ENCODE data around the gene ZNF648. TPM values are rescaled to one million over a fixed set of nuclear protein-coding genes. Genes with fewer than 3 reads are reported as not detected.

ZNF648 gene
- total RNA-seq (ENCODE audit: low replicate concordance): 1.5 and 2.0 TPM in 2 replicates

GRCh38 chr1:182061594-182061993 is at the start of gene ZNF648:
ZNF648 (minus strand) TSS chr1:182061712; CDS start chr1:182058010, 3,702 bp downstream.
- Mint-ChIP-seq H3K9me3 (peaks cover 4% of the 10 kb centered on the region), H3K4me3 (peak within 1 kb of the TSS; percentile 38), H3K27me3 (ENCODE audit: insufficient read depth, low read depth) (peaks cover 15% of the 10 kb centered on the region), H3K4me1 (peaks cover 23% of the 10 kb centered on the region), H3K36me3 (no peaks in the 10 kb centered on the region), H3K27ac (peak within 1 kb of the TSS; percentile 78)
- H4K20me1 ChIP-seq (ENCODE audit: low read depth): no peaks in the 10 kb centered on the region
- no peaks in the 10 kb centered on the region for H3K9me3 ChIP-seq (ENCODE audit: low read depth)
- DNase-seq (ENCODE audit: low spot score): peak; percentile 30
- H3K27me3 ChIP-seq: no peaks in the 10 kb centered on the region
- H3K4me2 ChIP-seq: peak within 1 kb of the TSS; percentile 55
- H3K9ac ChIP-seq: no peak within 1 kb of the TSS
- H3K79me2 ChIP-seq (ENCODE audit: low read depth): no peaks in the 10 kb centered on the region
- H3K27ac ChIP-seq: no peak within 1 kb of the TSS
- TF ChIP-seq EZH2phosphoT487 (IDR thresholded peaks at IDR 0.05): no peak
- peak; percentile 9 for TF ChIP-seq CTCF (IDR thresholded peaks at IDR 0.05)
- H2AFZ ChIP-seq (replicated peaks): peak within 1 kb of the TSS; percentile 99
- H3K4me3 ChIP-seq: peak within 1 kb of the TSS; percentile 9
- H3F3A ChIP-seq (ENCODE audit: low read depth): no peaks in the 10 kb centered on the region
- no peaks in the 10 kb centered on the region for H3K36me3 ChIP-seq
- peaks cover 12% of the 10 kb centered on the region for H3K4me1 ChIP-seq

- Histone ChIP-seq H3F3A (ENCODE audit: low read depth) (no peaks in the 10 kb centered on the region), H3K4me3 (no peak overlapping the region), H3K79me2 (ENCODE audit: low read depth) (no peaks in the 10 kb centered on the region), H3K9me3 (ENCODE audit: low read depth) (no peaks in the 10 kb centered on the region), H3K27ac (no peak overlapping the region), H3K27me3 (no peaks in the 10 kb centered on the region), H2AFZ (replicated peaks) (no peak overlapping the region), H4K20me1 (ENCODE audit: low read depth) (no peaks in the 10 kb centered on the region), H3K4me1 (peaks cover 12% of the 10 kb centered on the region), H3K9ac (no peak overlapping the region), H3K36me3 (no peaks in the 10 kb centered on the region), H3K4me2 (no peak overlapping the region)
- Mint-ChIP-seq H3K4me3 (no peak overlapping the region), H3K9me3 (peaks cover 3% of the 10 kb centered on the region), H3K4me1 (peaks cover 9% of the 10 kb centered on the region), H3K36me3 (no peaks in the 10 kb centered on the region), H3K27me3 (ENCODE audit: insufficient read depth, low read depth) (peaks cover 9% of the 10 kb centered on the region), H3K27ac (no peak overlapping the region)
- DNase-seq (ENCODE audit: low spot score): no peak
- TF ChIP-seq EZH2phosphoT487 (IDR thresholded peaks at IDR 0.05) (no peak), CTCF (IDR thresholded peaks at IDR 0.05) (no peak), EZH2 (IDR thresholded peaks at IDR 0.05) (no peak)
Measured at GRCh38 chr1:182110635-182111034, 49.1 kb upstream of the ZNF648 start.

- H3K79me2 ChIP-seq (ENCODE audit: low read depth): no peaks in the 10 kb centered on the region
- no peaks in the 10 kb centered on the region for H3F3A ChIP-seq (ENCODE audit: low read depth)
- peaks cover 3% of the 10 kb centered on the region for H3K9me3 Mint-ChIP-seq
- no peak overlapping the region for H3K4me2 ChIP-seq
- DNase-seq (ENCODE audit: low spot score): no peak
- H3K4me1 Mint-ChIP-seq: peaks cover 8% of the 10 kb centered on the region
- H4K20me1 ChIP-seq (ENCODE audit: low read depth): no peaks in the 10 kb centered on the region
- H3K27me3 Mint-ChIP-seq (ENCODE audit: insufficient read depth, low read depth): peaks cover 9% of the 10 kb centered on the region
- no peak overlapping the region for H3K9ac ChIP-seq
- TF ChIP-seq CTCF (IDR thresholded peaks at IDR 0.05) (no peak), EZH2phosphoT487 (IDR thresholded peaks at IDR 0.05) (no peak), EZH2 (IDR thresholded peaks at IDR 0.05) (no peak)
- H3K9me3 ChIP-seq (ENCODE audit: low read depth): no peaks in the 10 kb centered on the region
- H3K36me3 Mint-ChIP-seq: no peaks in the 10 kb centered on the region
- no peaks in the 10 kb centered on the region for H3K27me3 ChIP-seq
- H3K27ac ChIP-seq: no peak overlapping the region
- H2AFZ ChIP-seq (replicated peaks): no peak overlapping the region
- H3K4me3 ChIP-seq: no peak overlapping the region
- peaks cover 11% of the 10 kb centered on the region for H3K4me1 ChIP-seq
- H3K27ac Mint-ChIP-seq: no peak overlapping the region
- no peak overlapping the region for H3K4me3 Mint-ChIP-seq
- H3K36me3 ChIP-seq: no peaks in the 10 kb centered on the region
Measured at GRCh38 chr1:182109771-182110170, 48.3 kb upstream of the ZNF648 start.
